Ishikawa (cell line): ENCODE results near the gene ALDH1A1.

Experiments
- CEBPB ChIP-seq: IDR thresholded peaks from 2 replicates; pipeline ENCODE4 v1.6.1; 2012
- CREB1 ChIP-seq: IDR thresholded peaks from 2 replicates; pipeline ENCODE4 v1.6.1; 2012; ENCODE audit warnings: low read depth
- EGR1 ChIP-seq: IDR thresholded peaks from 2 replicates; pipeline ENCODE4 v1.6.1; 2012
- EP300 ChIP-seq: IDR thresholded peaks from 2 replicates; pipeline ENCODE4 v1.6.1; 2012; ENCODE audit warnings: borderline replicate concordance
- FOXM1 ChIP-seq: IDR thresholded peaks from 2 replicates; pipeline ENCODE4 v1.6.1; 2012; ENCODE audit warnings: low read depth, borderline replicate concordance
- MAX ChIP-seq: IDR thresholded peaks from 2 replicates; pipeline ENCODE4 v1.6.1; 2012
- NFIC ChIP-seq: IDR thresholded peaks from 2 replicates; pipeline ENCODE4 v1.6.1; 2012
- RAD21 ChIP-seq: IDR thresholded peaks from 2 replicates; pipeline ENCODE4 v1.6.1; 2012; ENCODE audit warnings: low read depth
- REST ChIP-seq: IDR thresholded peaks from 2 replicates; pipeline ENCODE4 v1.6.1; 2012; ENCODE audit warnings: low read depth, mild to moderate bottlenecking
- TAF1 ChIP-seq: IDR thresholded peaks from 2 replicates; pipeline ENCODE4 v1.6.1; 2012; ENCODE audit warnings: low read depth, mild to moderate bottlenecking
- TCF12 ChIP-seq: IDR thresholded peaks from 2 replicates; pipeline ENCODE4 v1.6.1; 2012; ENCODE audit warnings: low read depth
- TEAD4 ChIP-seq: IDR thresholded peaks from 2 replicates; pipeline ENCODE4 v1.6.1; 2012
- USF1 ChIP-seq: IDR thresholded peaks from 2 replicates; pipeline ENCODE4 v1.6.1; 2012
- YY1 ChIP-seq: IDR thresholded peaks from 2 replicates; pipeline ENCODE4 v1.6.1; 2012; ENCODE audit warnings: low read depth
- ZBTB7A ChIP-seq: IDR thresholded peaks from 2 replicates; pipeline ENCODE4 v1.6.1; 2012; ENCODE audit warnings: low read depth

ALDH1A1 gene

GRCh38 chr9:72996684-72997314, 43.9 kb upstream of the ALDH1A1 start:
- TF ChIP-seq CREB1, result no peak
- no peak for TF ChIP-seq RAD21
- no peak for TF ChIP-seq TEAD4
- TF ChIP-seq REST, result no peak
- no peak for TF ChIP-seq USF1
- no peak for TF ChIP-seq ZBTB7A
- TF ChIP-seq EGR1, result no peak
- no peak for TF ChIP-seq TCF12
- no peak for TF ChIP-seq MAX
- TF ChIP-seq CEBPB, result no peak
- TF ChIP-seq EP300, result no peak
- no peak for TF ChIP-seq NFIC
- TF ChIP-seq YY1, result no peak
- TF ChIP-seq FOXM1, result no peak
- no peak for TF ChIP-seq TAF1

GRCh38 chr9:72996114-72996513, 43.3 kb upstream of the ALDH1A1 start:
- no peak for TF ChIP-seq FOXM1
- no peak for TF ChIP-seq TCF12
- TF ChIP-seq CREB1, result no peak
- no peak for TF ChIP-seq REST
- TF ChIP-seq RAD21, result no peak
- no peak for TF ChIP-seq CEBPB
- TF ChIP-seq TAF1, result no peak
- no peak for TF ChIP-seq TEAD4
- TF ChIP-seq ZBTB7A, result no peak
- no peak for TF ChIP-seq MAX
- no peak for TF ChIP-seq USF1
- TF ChIP-seq EP300, result no peak
- no peak for TF ChIP-seq YY1
- TF ChIP-seq EGR1, result no peak
- no peak for TF ChIP-seq NFIC

- no peak for TF ChIP-seq USF1
- TF ChIP-seq RAD21, result no peak
- TF ChIP-seq ZBTB7A, result no peak
- TF ChIP-seq EGR1, result no peak
- TF ChIP-seq FOXM1, result no peak
- no peak for TF ChIP-seq TCF12
- no peak for TF ChIP-seq TEAD4
- no peak for TF ChIP-seq REST
- no peak for TF ChIP-seq EP300
- no peak for TF ChIP-seq NFIC
- no peak for TF ChIP-seq YY1
- no peak for TF ChIP-seq MAX
- TF ChIP-seq CEBPB, result no peak
Observed at GRCh38 chr9:72995131-72996024, 42.5 kb upstream of the ALDH1A1 start.
